ENCODE data around the gene ANXA2.

Gene ANXA2

DNA sequence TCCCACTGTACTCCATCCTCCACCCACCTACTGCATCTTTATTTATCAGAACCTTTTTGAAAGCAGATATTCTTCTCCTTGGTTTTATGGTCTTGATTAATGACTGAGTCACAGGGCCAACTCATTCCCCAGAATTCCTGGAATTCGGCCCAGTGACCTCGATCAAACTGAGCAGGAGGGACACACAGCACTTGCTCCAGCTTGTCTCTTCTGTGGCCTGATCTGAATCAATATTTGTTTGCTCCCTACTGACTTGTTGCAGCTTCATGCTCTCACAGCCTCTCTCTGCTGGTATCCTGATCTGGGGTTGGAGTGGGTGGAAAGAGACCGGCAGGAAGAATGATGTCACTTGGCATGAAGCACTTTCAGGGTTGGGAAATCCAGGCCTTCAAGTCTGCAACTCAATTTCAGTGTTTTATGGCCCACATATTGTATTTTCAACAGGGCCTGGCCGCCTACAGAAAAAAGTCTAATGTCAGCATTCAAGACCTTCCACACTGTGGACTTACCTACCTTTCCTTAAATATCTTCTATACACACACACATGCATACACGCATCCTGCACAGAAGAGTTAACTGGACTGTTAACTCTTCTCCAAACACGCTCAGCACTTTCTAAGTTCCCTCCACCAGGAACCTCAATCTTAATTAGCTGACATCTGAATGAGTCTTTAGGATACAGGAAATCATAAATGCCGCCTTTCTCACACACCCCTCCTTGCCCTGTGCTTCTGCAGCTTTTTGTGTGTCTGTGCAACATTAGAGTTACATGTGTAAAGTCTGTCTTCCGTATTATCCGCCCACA lies 4.6 kb downstream of the ANXA2 start:
- in situ Hi-C loops (cut with HindIII; ENCODE audit: low pct_unique_long_range_greater_than_20kb, low sequenced_read_pairs) = no loop called here
- DNase-seq (ENCODE audit: low read depth in 1 of 2, low spot score in 1 of 2) = peak in 1 of 2 experiments; percentile 88
- TF ChIP-seq JUND (IDR thresholded peaks at IDR 0.05; ENCODE audit: low read depth) = peak; percentile 45; the same call in 1 of the 2 replicates

DNA sequence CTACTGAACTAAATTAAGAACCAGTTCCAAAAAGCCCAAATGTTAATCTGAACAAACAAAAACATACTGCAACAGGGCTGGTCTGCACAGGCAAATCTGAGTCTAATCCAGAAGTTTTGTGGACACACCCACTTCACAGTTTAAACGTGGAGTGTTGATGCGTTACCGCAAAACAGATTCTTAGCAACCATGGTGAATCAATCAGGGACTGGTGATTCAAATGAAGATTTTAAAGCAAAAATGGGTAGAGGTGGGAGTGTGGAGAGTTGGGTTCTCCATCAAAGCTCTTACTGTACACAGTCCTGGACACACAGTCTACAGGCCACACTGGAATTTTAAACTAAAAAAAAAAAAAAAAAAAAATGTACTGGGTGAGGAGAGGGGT lies 5.2 kb downstream of the ANXA2 start:
- in situ Hi-C loops (cut with HindIII; ENCODE audit: low pct_unique_long_range_greater_than_20kb, low sequenced_read_pairs) = no loop called here

DNA sequence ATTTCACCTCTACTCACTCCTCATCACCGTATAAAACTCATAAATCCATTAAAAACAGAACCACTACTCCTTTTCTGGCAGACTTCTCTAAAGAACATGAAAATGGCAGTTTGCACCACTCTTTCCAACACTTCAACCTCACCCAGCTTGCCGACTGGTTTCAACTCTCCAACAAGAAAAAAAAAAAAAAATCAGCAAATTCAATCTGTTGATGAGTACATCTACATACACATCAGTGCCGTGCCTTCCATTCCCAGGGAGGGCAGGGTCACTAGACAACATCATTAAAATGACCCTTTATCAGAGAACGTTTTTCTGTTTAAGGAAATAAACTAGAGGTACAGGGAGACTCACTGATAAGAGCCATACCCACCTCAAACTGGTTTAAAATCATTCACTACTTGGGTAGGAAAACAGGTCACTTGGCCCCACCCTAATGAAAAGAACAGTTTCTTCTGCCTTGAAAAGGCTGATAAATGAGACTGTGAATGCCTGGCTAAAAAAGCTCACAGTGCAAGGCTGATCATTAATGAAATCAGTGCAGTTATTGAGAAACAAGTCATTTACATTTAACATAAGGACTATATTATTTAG lies 6.0 kb downstream of the ANXA2 start:
- TF ChIP-seq JUND (IDR thresholded peaks at IDR 0.05; ENCODE audit: low read depth) = no peak
- in situ Hi-C loops (cut with HindIII; ENCODE audit: low pct_unique_long_range_greater_than_20kb, low sequenced_read_pairs) = no loop called here
- DNase-seq (ENCODE audit: low read depth in 1 of 2, low spot score in 1 of 2) = no peak

More for the DNA sequence above, 5.2 kb downstream of the ANXA2 start:
- DNase-seq (ENCODE audit: low read depth in 1 of 2, low spot score in 1 of 2) = peak in 1 of 2 experiments; percentile 57
- no peak for TF ChIP-seq JUND (IDR thresholded peaks at IDR 0.05; ENCODE audit: low read depth)

DNA sequence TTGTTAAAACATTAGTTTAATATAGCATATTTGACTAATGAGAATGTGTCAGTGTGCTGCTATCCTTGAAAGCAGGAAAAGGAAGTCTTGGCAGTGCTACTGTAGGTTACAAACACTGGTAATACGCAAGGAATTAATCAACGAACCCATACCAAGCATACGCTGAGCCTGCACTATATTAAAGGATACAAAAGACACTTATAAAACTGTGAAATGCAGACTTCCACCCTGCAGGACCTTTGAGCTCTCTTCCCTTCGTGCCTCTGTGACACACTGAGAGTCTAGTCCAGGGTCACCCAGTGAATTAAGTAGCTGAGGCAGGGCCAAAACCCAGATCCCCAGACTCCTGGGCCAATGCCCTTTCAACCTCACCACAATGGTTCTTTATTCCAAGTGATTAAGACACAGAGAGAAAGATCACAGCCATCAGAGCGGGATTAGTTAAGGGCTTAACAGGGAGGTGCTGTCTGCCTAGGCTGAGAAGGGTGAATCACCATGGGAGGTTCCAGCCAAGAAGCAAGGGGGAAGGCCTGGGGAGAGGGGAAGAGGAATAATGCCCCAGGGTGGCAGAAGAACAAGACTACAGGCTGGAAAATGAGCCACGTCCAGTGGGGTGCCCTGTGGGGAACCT lies 6.8 kb downstream of the ANXA2 start:
- peak in 1 of 2 experiments; percentile 37 for DNase-seq (ENCODE audit: low read depth in 1 of 2, low spot score in 1 of 2)

DNA sequence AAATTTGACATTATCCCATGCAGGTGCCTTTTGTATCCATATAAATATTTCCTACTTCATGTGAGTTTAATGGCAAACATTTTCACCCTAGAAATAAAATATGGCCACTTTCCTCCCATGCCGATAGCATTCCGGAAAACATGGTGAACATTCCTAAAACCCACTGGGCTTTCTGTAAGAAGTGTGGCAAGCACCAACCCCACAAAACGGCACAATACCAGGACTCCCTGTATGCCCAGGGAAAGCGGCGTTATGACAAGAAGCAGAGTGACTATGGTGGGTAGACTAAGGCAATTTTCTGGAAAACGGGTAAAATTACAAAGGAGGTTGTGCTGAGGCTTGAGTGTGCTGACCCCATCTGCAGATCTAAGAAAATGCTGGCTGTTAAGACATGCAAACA lies 7.6 kb downstream of the ANXA2 start:
- TF ChIP-seq JUND (IDR thresholded peaks at IDR 0.05; ENCODE audit: low read depth) = no peak
- DNase-seq (ENCODE audit: low read depth in 1 of 2, low spot score in 1 of 2) = no peak
- in situ Hi-C loops (cut with HindIII; ENCODE audit: low pct_unique_long_range_greater_than_20kb, low sequenced_read_pairs) = no loop called here

More for the DNA sequence above, 6.8 kb downstream of the ANXA2 start:
- in situ Hi-C loops (cut with HindIII; ENCODE audit: low pct_unique_long_range_greater_than_20kb, low sequenced_read_pairs) = no loop called here
- no peak for TF ChIP-seq JUND (IDR thresholded peaks at IDR 0.05; ENCODE audit: low read depth)

DNA sequence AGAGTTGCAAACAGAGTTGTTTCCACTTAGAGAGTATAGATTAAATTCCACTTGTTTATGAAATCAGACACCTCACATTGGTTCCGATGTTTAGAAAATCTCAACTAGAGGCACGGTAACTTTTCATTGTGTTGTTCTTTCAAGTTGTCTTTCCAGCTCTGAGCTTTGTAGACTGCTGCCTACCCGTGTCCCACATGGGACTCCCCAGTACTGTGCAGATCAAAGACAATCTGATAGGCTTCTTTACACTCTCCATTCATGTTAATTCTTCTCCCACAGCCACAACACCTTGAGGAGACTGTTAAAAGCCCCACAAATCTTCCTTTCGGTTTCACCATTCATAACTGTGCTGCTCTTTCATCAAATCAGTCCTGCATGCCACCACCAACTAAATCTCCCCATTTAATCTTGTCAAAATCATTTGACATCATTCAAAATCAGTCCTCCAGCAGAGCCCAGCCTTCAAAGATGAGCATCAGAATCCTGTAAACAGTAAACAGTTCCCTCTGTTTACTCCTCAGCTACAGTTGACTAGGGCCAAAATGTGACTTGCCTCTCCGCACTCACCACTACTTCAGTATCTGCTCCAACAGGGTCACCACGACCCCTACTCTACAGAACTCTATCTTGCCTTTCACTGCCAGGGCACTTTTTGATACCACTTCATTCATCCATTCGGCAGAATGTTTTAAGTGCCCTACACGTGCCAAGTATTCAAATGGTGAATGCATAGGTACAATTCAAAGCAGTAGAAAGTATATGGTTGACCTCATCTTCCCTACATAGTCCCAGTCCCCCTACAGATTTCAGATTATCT lies 8.3 kb downstream of the ANXA2 start:
- TF ChIP-seq JUND (IDR thresholded peaks at IDR 0.05; ENCODE audit: low read depth) = no peak
- DNase-seq (ENCODE audit: low read depth in 1 of 2, low spot score in 1 of 2) = no peak
- in situ Hi-C loops (cut with HindIII; ENCODE audit: low pct_unique_long_range_greater_than_20kb, low sequenced_read_pairs) = no loop called here

DNA sequence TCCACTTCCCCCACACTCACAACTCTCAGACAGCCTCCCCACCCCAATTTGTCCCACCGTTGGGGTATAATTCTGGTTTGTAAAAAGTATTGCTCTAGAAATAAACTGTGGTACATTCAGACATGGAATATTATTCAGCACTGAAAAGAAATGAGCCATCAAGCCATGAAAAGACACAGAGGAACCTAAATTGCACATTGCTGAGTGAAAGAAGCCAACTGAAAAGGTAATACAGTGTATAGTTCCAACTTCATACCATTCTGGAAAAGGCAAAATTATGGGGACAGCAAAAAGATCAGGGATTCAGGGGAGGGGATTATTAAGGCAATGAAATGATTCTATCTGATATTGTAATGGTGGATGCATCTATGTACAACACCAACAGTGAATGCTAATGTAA lies 10.5 kb downstream of the ANXA2 start:
- no peak for DNase-seq (ENCODE audit: low read depth in 1 of 2, low spot score in 1 of 2)
- in situ Hi-C loops (cut with HindIII; ENCODE audit: low pct_unique_long_range_greater_than_20kb, low sequenced_read_pairs) = no loop called here
- no peak for TF ChIP-seq JUND (IDR thresholded peaks at IDR 0.05; ENCODE audit: low read depth)

DNA sequence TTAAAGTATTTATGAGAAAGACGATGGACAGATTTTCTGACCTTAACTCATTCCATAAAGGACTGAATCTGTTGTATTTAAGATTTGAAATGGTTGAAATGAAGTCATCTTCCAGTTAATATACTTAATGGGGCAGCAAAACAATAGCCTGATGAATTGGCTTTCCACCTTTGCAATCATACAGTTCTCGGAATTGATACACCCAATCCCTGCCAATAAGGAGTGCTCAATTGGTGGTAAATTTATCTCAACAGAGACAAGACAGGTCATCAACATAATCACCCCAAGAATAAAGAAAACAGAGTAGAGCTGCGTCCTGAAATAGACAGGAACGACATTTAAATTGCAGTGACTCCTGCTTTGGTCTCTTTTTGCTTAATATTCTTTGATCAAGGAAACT lies 11.2 kb downstream of the ANXA2 start:
- DNase-seq (ENCODE audit: low read depth in 1 of 2, low spot score in 1 of 2) = no peak
- in situ Hi-C loops (cut with HindIII; ENCODE audit: low pct_unique_long_range_greater_than_20kb, low sequenced_read_pairs) = no loop called here
- TF ChIP-seq JUND (IDR thresholded peaks at IDR 0.05; ENCODE audit: low read depth) = no peak

DNA sequence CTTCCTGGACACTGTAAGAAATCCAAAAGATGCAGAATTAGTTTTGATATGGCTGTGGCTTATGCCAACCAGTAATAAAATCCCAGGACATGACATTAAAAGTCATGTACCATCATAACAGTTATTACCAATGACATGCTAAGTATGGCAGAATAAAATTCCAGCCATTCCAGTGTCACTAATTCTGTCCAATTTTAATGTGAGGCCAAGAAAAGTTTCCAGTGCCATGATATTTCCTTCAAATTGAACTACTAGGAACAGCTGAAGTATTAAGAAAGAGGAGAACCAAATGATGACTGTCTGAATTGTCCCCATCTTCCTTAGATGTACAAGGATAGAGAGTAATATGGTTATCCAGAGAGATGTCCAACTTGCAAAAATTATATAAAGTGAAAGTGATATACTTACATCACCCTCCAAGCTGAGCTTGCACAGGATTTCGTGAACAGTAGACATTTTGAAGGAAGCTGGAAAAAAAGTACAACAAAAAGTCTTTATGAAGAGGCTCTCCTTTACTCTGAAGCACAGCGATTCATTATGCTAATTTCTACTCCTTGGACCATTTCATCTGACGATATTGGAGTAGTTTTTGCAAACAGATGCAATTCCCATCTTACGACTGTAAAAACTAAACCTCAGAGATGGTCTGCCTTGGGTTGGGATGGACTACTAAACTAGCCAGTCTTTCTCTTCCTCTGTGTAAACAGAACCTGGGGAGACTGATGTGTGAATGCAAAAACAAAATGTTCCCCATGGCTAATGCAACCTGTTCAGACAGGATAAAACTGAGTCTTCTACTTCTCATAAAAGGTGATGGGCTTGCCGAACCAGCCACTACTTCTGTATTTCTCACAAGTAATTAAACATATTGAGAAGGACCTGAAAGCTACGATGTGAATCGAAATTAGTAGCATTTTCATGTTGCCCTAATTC lies 11.9 kb downstream of the ANXA2 start:
- no peak for DNase-seq (ENCODE audit: low read depth in 1 of 2, low spot score in 1 of 2)
- no peak for TF ChIP-seq JUND (IDR thresholded peaks at IDR 0.05; ENCODE audit: low read depth)
- in situ Hi-C loops (cut with HindIII; ENCODE audit: low pct_unique_long_range_greater_than_20kb, low sequenced_read_pairs) = no loop called here

DNA sequence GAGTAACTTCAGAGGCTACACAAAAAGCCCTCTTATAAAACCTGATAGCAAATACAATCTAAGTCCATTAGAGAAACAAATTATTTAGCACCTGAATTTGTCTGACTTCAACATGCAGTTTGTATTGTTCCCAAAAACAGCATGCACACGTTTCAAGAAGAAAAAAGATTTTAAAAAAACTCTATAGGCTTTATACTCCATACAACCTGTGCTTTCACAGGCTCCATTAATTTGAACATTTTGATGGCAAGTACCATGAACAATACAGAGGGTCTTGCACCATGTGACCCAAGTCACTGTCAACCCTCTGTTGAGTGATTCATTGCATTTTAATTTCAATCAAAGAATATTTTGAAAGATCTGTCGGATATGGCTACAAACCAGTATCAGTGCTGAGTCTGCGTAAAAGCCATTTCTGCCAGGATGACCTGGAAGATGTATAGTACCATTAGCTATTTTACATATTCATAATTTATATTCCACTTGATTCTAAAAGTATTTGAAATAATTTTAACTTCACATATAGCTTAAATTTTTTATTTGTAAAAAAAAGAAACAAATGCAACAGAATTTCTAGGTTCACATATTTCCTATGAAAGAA lies 13.2 kb downstream of the ANXA2 start:
- in situ Hi-C loops (cut with HindIII; ENCODE audit: low pct_unique_long_range_greater_than_20kb, low sequenced_read_pairs) = no loop called here
- DNase-seq (ENCODE audit: low read depth in 1 of 2, low spot score in 1 of 2) = no peak
- TF ChIP-seq JUND (IDR thresholded peaks at IDR 0.05; ENCODE audit: low read depth) = no peak

DNA sequence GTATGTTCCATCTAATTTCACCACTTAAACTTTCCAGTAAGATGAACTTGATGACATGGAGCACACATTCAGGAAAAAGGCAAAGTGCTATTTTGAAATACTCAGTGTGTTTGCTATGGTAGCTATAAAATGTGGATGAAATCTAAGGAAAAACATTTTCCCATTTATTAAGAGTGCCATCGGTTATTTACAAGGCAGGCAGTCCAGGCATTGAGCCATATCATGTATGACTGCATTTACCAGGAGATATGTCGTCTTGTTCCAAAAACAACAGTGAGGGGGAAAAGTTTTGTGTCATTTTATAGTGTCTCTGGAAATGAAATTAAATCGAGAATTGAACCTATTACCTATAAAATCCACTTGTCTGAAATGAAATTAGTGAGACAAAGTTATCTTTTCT lies 13.7 kb downstream of the ANXA2 start:
- in situ Hi-C loops (cut with HindIII; ENCODE audit: low pct_unique_long_range_greater_than_20kb, low sequenced_read_pairs) = no loop called here
- TF ChIP-seq JUND (IDR thresholded peaks at IDR 0.05; ENCODE audit: low read depth) = no peak
- no peak for DNase-seq (ENCODE audit: low read depth in 1 of 2, low spot score in 1 of 2)
